ENCODE data around the gene HOMER1. TPM values are rescaled to one million over a fixed set of nuclear protein-coding genes. Genes with fewer than 3 reads are reported as not detected.

The HOMER1 gene
- 3.7 to 9.7 TPM (median 5.7 TPM) in 5 replicates for total RNA-seq (2022; extraction: Qiagen RNA extraction; ENCODE audit: low read depth)

GRCh38 chr5:79513704-79514390 is at the start of gene HOMER1:
Gene HOMER1, minus strand, starts transcription at chr5:79514134. Its CDS starts 1,360 bp downstream, at chr5:79512774.

Other genes with a start within 250 kb of the HOMER1 start
- 17.6 to 23.4 TPM (median 20.2 TPM) in 5 replicates for gene TENT2, start 98.3 kb upstream of the HOMER1 start, total RNA-seq (2022; extraction: Qiagen RNA extraction; ENCODE audit: low read depth)
- 0.10 to 0.24 TPM (median 0.22 TPM) in 5 replicates for gene CMYA5, start 175.7 kb upstream of the HOMER1 start, total RNA-seq (2022; extraction: Qiagen RNA extraction; ENCODE audit: low read depth)

All from A549 treated with CpdA at 1 μM for 4 hours (cell line).